Activated CD8-positive, alpha-beta memory T cell treated with anti-CD3 and anti-CD28 coated beads, Interleukin-2, amount 50 U/mL, for 24 hours (primary cell): Measurements from ENCODE around the gene NPL.

ENCODE experiments used
- DNase-seq: peaks from one replicate; pipeline ENCODE4 v3.0.0-alpha.2; 2020; ENCODE audit errors: extremely low read depth

NPL gene

GRCh38 chr1:182778862-182779261, 10.7 kb upstream of the NPL start:
- no peak for DNase-seq

DNA sequence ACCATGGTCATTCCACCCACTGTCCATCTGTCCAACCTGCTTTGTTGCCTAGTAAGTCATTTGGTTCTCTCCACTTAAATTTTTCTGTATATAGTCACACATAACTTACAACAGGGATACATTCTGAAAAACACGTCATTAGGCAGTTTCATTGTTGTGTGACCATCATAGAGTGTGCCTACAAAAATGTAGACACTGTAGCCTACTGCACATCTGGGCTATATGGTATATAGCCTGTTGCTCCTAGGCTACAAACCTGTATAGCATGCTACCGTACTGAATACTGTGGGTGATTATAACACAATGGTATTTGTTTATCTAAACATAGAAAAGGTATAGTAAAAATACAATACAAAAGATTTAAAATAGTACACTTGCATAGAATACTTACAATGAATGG, 10.0 kb upstream of the NPL start:
- DNase-seq, result no peak

DNA sequence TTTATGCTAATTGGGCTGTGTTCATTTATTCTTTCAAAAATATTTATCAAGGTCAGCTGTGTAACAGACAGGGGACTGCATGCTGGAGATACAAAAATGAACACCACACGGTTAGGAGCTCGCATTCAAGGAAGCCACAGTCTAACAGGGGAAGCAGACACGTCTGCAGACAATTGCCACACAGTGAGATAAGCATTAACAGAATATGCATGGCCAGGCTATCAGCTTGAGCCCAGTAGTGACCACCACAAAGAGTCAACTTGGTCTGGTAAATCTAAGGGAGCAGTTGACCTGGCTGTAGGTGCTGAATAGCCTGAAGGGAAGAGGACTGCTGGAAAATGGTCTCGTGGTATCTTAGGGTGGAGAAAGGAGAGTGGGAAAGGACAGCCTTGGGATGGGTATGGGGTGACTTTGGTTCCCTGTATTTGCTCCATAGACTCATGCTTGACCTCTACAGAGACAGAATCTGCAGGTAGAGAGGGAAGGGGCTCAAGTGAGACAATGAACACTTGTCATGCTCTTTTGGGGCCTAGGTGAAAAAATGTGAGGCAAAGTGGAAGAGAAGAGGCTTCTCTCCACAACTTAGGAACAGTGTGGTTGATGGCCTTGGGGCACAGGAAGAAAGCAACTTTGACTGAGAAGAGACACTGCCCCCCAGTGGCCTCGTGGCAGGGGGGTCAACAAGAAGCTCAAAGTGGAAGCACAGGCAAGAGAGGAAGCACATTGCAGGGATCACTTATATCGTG, 7.6 kb upstream of the NPL start:
- DNase-seq, result peak; percentile 38

- DNase-seq, result no peak
These were observed 7.0 kb upstream of the NPL start for GRCh38 chr1:182782587-182782913.

GRCh38 chr1:182783068-182783467, 6.5 kb upstream of the NPL start:
- no peak for DNase-seq

- DNase-seq, result no peak
These were observed 4.9 kb upstream of the NPL start for GRCh38 chr1:182784556-182785171.

GRCh38 chr1:182785181-182785580, 4.4 kb upstream of the NPL start:
- no peak for DNase-seq

DNA sequence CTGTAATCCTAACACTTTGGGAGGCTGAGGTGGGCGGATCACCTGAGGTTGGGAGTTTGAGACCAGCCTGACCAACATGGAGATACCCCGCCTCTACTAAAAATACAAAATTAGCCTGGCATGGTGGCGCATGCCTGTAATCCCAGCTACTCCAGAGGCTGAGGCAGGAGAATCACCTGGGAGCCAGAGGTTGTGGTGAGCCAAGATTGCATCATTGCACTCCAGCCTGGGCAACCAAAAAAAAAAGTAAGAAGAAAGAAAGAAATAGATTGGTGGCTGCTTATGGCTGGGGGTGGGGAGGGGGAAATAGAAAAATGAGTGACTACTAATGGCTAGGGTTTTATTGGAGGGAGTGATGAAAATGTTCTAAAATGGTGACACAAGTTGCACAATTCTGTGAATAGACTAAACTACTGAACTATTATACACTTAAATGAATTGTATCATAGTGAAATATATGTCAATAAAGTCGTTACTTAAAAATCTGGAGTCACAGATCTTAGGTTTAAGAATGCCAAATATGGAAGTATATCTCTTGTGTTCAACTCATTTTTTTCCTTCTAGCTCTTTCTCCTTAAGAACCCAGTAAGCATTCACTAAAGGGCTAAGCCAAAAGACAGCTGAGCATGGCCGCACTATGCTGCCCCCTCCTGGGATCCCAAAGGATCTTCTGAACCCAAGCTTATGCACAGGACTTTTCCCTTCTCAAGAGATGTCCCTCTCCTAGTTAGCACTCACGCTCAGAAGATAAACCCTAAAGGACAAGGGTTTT, 3.2 kb upstream of the NPL start:
- no peak for DNase-seq

- no peak for DNase-seq
These were observed 2.6 kb upstream of the NPL start for GRCh38 chr1:182786995-182787324.

GRCh38 chr1:182791281-182792179, 2.0 kb downstream of the NPL start:
- DNase-seq, result no peak

DNA sequence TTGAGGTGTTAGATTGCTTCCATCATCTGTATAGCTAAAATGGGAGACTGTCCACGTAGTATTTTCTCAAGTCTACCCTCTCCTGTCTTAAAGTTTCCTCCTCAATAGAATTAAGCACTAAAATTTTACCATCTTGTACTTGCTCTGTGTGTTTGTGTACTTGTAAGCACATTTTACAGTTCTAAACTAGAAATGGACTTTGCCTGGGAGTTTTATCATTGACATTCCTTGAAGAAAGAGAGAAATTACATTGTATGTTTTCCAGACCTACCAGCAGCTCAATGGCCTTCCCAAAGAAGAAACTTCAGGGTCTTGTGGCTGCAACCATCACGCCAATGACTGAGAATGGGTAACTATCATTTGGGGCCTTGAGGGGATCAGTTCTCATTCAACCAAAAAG, 4.5 kb downstream of the NPL start:
- DNase-seq, result no peak

DNA sequence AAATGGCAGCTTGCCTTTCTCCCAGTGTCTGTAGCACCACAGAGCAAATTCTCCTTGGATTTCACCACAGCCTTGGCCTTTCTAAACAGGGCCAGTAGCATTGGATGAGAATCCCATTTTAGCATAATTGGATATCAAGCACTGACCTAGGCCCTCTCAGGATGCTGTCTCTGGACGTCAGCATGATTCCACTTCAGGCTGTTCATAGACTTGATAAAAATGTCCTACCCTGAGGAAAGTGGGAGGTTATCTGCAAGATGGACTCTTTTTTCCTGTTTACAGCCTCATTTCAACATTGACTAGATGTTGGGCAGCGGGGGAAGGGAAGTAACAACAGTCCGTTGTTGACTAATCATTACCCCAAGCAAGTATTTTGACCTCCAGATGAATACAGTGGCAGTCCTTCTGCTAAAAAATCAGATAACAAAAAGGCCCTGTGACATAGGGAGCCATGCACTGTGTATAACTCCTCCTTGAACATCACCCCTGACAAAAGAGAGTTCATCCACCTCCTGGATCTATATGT, 5.2 kb downstream of the NPL start:
- DNase-seq, result no peak

GRCh38 chr1:182795563-182796228, 6.1 kb downstream of the NPL start:
- DNase-seq, result no peak

DNA sequence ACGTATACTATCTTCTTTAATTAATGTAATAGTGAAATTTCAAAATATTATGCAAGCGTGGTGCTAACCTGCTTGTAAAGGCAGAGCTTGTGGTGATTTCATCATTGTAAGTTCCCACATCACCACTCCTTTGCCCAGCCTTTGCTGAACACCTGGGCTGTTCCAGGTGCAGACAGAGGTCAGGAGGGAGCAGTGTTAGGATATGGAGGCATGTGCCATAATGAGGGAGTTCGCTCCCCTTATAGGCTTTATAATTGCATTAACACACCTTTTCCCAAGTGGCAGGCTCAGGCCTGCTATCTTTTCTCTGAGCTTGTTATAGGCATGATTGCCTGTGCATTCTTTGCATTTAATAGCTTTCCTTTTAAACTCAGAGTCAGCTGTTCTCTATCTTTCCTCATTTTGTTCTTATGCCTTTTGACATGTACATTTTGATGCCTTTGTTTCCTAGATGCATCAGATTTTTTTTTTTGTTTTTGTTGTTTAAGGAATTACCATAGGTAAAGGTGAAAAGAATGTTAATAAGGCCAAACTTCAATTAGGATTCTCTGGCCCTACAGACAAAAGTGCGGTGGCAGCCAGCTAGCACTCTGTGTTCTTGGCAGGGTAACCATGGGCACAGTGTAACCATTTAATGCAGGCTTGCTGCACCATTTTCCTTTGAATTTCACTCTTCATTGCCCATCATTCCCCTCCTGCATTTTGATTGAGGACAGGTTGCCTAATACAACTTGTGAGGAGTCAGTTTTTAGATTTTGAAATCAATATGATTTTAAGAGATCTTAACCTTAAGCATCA, 12.6 kb downstream of the NPL start:
- DNase-seq, result no peak

DNA sequence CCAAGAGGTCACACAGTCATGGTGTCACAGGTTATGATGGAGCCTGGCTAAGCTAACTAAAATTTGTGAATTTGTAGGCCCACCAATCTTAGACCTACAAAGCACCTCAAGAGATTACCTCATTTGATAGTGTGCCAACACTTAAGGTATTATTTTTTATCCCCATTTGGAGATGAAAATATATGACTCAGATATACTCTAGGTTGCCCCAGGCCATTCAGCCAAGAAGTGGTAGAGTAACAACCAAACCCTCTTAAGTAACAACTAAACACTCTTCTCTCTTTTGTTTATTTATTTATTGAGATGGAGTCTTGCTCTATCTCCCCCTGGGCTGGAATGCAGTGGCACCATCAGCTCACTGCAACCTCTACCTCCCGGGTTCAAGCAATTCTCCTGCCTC, 14.3 kb downstream of the NPL start:
- no peak for DNase-seq

- DNase-seq, result no peak
These were observed 16.6 kb downstream of the NPL start for GRCh38 chr1:182806015-182806678.

GRCh38 chr1:182807907-182808306, 18.3 kb downstream of the NPL start:
- no peak for DNase-seq

DNA sequence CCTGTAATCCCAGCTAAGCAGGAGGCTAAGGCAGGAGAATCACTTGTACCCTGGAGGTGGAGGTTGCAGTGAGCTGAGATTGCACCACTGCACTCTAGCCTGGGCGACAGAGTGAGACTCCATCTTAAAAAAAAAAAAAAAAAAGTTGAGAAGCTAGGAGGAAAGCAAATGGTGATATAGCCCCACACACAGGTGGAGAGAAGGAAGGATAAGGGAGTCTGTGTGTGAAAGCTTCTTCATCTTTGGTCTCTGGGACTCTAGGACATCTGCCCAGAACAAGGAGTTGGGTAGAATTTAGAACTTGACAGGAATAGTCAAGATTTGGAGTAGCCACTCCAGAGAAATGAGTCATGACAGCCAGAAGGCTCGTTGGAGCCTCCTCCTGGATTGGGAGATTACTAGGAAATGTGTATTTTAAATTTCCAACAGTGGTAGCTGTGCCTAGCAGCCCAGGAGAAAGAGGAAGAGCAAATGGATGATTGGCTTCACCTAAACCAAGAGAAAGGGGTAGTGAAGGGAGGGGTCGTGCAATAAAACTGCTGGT, 19.9 kb downstream of the NPL start:
- no peak for DNase-seq

GRCh38 chr1:182811975-182812722, 22.6 kb downstream of the NPL start:
- DNase-seq, result no peak
